H1 (cell line): ENCODE measurements around the gene DUSP18. TPM values are rescaled to one million over a fixed set of nuclear protein-coding genes. Genes with fewer than 3 reads are reported as not detected.

Source experiments
- ASH2L ChIP-seq: fragments of 200-600, 300-600 bp; sonication (generic); IDR thresholded peaks from one replicate; pipeline ENCODE4 v1.7.1; 2017; ENCODE audit warnings: low read length
- CHD1 ChIP-seq: IDR thresholded peaks from 2 replicates; pipeline ENCODE4 v1.6.1; 2012; ENCODE audit warnings: low read depth, low read length, improper control_type of control experiment
- CHD2 ChIP-seq: IDR thresholded peaks from 2 replicates; pipeline ENCODE4 v1.6.1; 2012; ENCODE audit warnings: low read length, improper control_type of control experiment
- CREB1 ChIP-seq: IDR thresholded peaks from 2 replicates; pipeline ENCODE4 v1.6.1; 2012; ENCODE audit warnings: inconsistent platforms
- EP300 ChIP-seq, 2 experiments: IDR thresholded peaks; 1 replicate in 1 of 2; 2 replicates in 1 of 2; pipeline ENCODE4 v1.6.1; 2011 to 2012; ENCODE audit warnings: low read depth in 2 of 2, low read length in 2 of 2, mild to moderate bottlenecking in 2 of 2, borderline replicate concordance in 1 of 2, inconsistent platforms in 1 of 2, moderate library complexity in 1 of 2
- GABPA ChIP-seq: IDR thresholded peaks from 2 replicates; pipeline ENCODE4 v1.6.1; 2011; ENCODE audit warnings: mild to moderate bottlenecking, low read length, moderate library complexity, borderline replicate concordance; ENCODE audit not compliant: insufficient read depth
- GTF2F1 ChIP-seq: IDR thresholded peaks from 2 replicates; pipeline ENCODE4 v1.6.1; 2012; ENCODE audit warnings: low read depth, low read length, improper control_type of control experiment, borderline replicate concordance
- JUN ChIP-seq: IDR thresholded peaks from 2 replicates; pipeline ENCODE4 v1.6.1; 2011; ENCODE audit warnings: low read depth, mild to moderate bottlenecking, improper control_type of control experiment, low read length
- KDM4A ChIP-seq: IDR thresholded peaks from one replicate; pipeline ENCODE4 v1.7.1; 2012; ENCODE audit warnings: low read depth, mild to moderate bottlenecking, moderate library complexity, low read length, inconsistent platforms; ENCODE audit not compliant: severe bottlenecking
- MAFK ChIP-seq: IDR thresholded peaks from 2 replicates; pipeline ENCODE4 v1.6.1; 2012; ENCODE audit warnings: low read depth, mild to moderate bottlenecking, improper control_type of control experiment, low read length
- NRF1 ChIP-seq: IDR thresholded peaks from 2 replicates; pipeline ENCODE4 v1.6.1; 2011; ENCODE audit warnings: mild to moderate bottlenecking, low read depth, low read length, improper control_type of control experiment
- PHF8 ChIP-seq: fragments of 200-600 bp; sonication (generic); conservative IDR thresholded peaks from 2 replicates; pipeline ENCODE4 v1.7.1; 2012; ENCODE audit warnings: low read depth, mild to moderate bottlenecking, inconsistent platforms, low read length, moderate library complexity
- POLR2AphosphoS5 ChIP-seq: IDR thresholded peaks from 2 replicates; pipeline ENCODE4 v1.6.1; 2011; ENCODE audit warnings: low read depth, low read length
- RAD21 ChIP-seq, 2 experiments: IDR thresholded peaks in 1 of 2; conservative IDR thresholded peaks in 1 of 2; 2 replicates each; pipeline ENCODE4 v1.6.1; 2011; ENCODE audit warnings: low read depth in 2 of 2, low read length in 2 of 2, improper control_type of control experiment in 1 of 2, inconsistent platforms in 1 of 2, mild to moderate bottlenecking in 1 of 2, moderate library complexity in 1 of 2
- SAP30 ChIP-seq: fragments of 300-600 bp; sonication (generic); IDR thresholded peaks from 2 replicates; pipeline ENCODE4 v1.7.1; 2012; ENCODE audit warnings: low read length, moderate library complexity, mild to moderate bottlenecking, inconsistent platforms; ENCODE audit not compliant: insufficient read depth, insufficient replicate concordance
- SIRT6 ChIP-seq: IDR thresholded peaks from one replicate; pipeline ENCODE4 v1.7.1; 2012; ENCODE audit warnings: low read length, inconsistent platforms
- SP1 ChIP-seq: IDR thresholded peaks from 2 replicates; pipeline ENCODE4 v1.6.1; 2011; ENCODE audit warnings: low read depth, low read length
- SUZ12 ChIP-seq: fragments of 200-600 bp; sonication (generic); IDR thresholded peaks from 2 replicates; pipeline ENCODE4 v1.6.1; 2012; ENCODE audit warnings: mild to moderate bottlenecking, inconsistent platforms, low read length, moderate library complexity, mixed read lengths
- YY1 ChIP-seq: IDR thresholded peaks from 2 replicates; pipeline ENCODE4 v1.6.1; 2011; ENCODE audit warnings: low read depth, mild to moderate bottlenecking, low read length
- polyA plus RNA-seq, 7 experiments: library from polyadenylated mRNA; depleted of rRNA in 3 of 7; stranded (reverse) in 5 of 7; unstranded in 2 of 7; fragments of >200 nt in 5 of 7; fragments of 200-250 nt in 2 of 7; gene quantifications; 1 replicate in 5 of 7; 2 replicates in 1 of 7; 4 replicates in 1 of 7; pipeline versions ENCODE4 v1.2.1 to v1.2.3, GENCODE V29; 2011 to 2013; ENCODE audit warnings: missing spikeins in 2 of 7, mixed read lengths in 2 of 7
- total RNA-seq: library from RNA; stranded (reverse); fragmentation: NEBNext Ultra II Directional; extraction: Animal tissue kit (Norgen Biotek cat#: 25700); gene quantifications from 2 replicates; pipeline ENCODE4 v1.2.1, GENCODE V29; 2021
- TF ChIP-seq, protein P1 (sequence below), 3 experiments: IDR thresholded peaks; 1 replicate in 2 of 3; 2 replicates in 1 of 3; pipeline versions ENCODE4 v1.5.1 to v1.6.1; 2011; ENCODE audit warnings: low read length in 3 of 3, mild to moderate bottlenecking in 3 of 3, inconsistent platforms in 2 of 3, low read depth in 1 of 3, moderate library complexity in 1 of 3; ENCODE audit not compliant: insufficient read depth in 1 of 3; ENCODE audit errors: control extremely low read depth in 1 of 3

DUSP18 gene
- total and polyA plus RNA-seq, 2 of the 8 experiments (the other 6 are each of a cell fraction or from before 2014, with no cell fraction given) = 2.6 to 7.3 TPM

DNA sequence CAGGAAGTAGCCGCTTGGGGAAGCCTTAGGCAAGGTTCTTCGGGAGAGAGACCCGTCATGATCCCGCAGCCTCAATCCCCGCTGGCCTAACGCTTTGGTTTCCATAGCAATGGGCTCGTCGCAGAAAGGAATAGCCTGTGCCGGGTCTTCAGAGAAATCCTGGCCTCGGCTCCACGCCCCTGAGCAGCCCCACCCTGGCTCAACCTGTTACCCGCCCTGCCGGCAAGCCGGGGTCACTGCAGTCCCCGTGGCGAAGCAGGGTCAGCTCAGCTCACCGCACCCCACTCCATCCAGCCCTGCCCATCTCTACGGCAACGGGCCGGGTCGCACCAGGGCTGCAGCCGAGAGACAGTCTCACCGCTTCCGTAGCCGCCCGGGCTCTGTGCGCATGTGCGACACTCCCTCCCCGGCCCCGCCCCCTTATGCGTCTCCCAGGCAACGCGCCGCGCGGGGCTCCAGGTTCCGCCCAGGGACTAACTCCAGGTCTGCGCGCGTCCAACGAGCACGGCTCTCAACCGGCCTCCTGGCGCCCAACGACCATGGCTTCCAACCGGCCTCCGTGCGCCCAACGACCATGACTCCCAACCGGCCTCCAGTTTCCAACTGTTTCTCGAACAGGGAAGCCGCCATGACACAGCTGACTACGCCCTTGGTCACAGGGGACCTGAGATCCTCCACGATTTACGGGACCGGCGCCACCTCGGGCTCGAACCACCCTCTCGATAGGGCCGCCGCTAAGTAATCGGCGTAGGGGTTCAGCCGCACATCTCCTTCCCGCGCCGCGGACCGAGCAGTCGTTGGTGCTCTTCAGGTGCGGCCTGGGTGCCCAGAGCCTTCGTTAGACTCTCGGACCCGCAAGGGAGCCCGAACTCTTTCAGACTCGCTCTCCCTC is at the start of gene DUSP18 (continued):
- TF ChIP-seq EP300 (IDR thresholded peaks at IDR 0.05; ENCODE audit: borderline replicate concordance in 1 of 2, low read depth in 2 of 2, low read length in 2 of 2) (peak in 1 of 2 experiments; percentile 39; a peak in 1 of 3 replicates), JUN (no peak), CREB1 (peak; percentile 15; the same call in 1 of the 2 replicates), SP1 (peak; percentile 20; the same call in 1 of the 2 replicates), SUZ12 (no peak), MAFK (no peak), KDM4A (peak; percentile 95), CHD2 (no peak), NRF1 (peak; percentile 87), PHF8 (peak; percentile 33; the same call in 1 of the 2 replicates), GTF2F1 (no peak), POLR2AphosphoS5 (peak; percentile 65), ASH2L (peak; percentile 92), RAD21 (IDR thresholded peaks at IDR 0.05 in 1 of 2, conservative IDR thresholded peaks at IDR 0.05 in 1 of 2; ENCODE audit: low read depth in 2 of 2, low read length in 2 of 2) (peak in 1 of 2 experiments; percentile 58; a peak in 3 of 4 replicates), SIRT6 (no peak), SAP30 (peak; percentile 29), CHD1 (no peak), GABPA (no peak), YY1 (peak; percentile 73)
- TF ChIP-seq, protein P1, sequence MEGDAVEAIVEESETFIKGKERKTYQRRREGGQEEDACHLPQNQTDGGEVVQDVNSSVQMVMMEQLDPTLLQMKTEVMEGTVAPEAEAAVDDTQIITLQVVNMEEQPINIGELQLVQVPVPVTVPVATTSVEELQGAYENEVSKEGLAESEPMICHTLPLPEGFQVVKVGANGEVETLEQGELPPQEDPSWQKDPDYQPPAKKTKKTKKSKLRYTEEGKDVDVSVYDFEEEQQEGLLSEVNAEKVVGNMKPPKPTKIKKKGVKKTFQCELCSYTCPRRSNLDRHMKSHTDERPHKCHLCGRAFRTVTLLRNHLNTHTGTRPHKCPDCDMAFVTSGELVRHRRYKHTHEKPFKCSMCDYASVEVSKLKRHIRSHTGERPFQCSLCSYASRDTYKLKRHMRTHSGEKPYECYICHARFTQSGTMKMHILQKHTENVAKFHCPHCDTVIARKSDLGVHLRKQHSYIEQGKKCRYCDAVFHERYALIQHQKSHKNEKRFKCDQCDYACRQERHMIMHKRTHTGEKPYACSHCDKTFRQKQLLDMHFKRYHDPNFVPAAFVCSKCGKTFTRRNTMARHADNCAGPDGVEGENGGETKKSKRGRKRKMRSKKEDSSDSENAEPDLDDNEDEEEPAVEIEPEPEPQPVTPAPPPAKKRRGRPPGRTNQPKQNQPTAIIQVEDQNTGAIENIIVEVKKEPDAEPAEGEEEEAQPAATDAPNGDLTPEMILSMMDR (IDR thresholded peaks at IDR 0.05; ENCODE audit: control extremely low read depth in 1 of 3, insufficient read depth in 1 of 3, low read depth in 1 of 3, low read length in 3 of 3) = peak; percentile 53 to 81 (median 73)
